CD4-positive, alpha-beta T cell treated with Interleukin-6 at 100 ng/mL for 8 hours (primary cell): ENCODE data around the gene DAAM1.

ENCODE experiments used
- DNase-seq: peaks from one replicate; pipeline ENCODE4 v3.0.0-alpha.2; 2020; ENCODE audit warnings: mixed read lengths, low spot score

Gene DAAM1

DNA sequence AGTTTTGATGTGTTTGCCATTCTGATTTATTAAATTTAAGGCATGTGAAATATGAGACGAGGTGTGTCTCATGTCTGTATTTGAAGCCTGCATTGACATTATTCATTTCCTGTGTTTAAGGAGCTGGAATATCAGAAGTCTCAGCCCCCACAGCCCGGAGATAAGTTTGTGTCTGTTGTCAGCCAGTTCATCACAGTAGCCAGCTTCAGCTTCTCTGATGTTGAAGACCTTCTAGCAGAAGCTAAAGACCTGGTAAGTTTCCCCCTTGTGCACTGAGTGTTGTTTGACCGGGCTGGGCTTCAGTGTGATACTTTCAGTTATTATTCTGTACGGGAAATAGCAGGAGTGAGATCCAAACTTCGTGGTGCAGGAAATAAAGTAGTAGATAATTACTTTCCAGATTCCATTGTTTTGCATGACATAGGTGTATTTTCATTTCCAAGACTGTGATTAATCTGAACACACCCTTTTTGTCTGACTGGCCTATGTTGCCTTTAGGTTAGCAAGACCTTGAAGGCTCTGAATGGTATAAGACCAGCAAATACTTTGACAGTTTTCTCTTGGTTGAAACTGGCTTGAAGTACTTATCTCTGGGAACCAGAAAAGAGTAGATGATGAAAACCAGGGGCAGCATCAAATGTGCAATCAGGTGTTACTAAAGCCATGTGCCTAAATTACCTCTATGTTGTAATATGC, 175.2 kb downstream of the DAAM1 start:
- DNase-seq: no peak

DNA sequence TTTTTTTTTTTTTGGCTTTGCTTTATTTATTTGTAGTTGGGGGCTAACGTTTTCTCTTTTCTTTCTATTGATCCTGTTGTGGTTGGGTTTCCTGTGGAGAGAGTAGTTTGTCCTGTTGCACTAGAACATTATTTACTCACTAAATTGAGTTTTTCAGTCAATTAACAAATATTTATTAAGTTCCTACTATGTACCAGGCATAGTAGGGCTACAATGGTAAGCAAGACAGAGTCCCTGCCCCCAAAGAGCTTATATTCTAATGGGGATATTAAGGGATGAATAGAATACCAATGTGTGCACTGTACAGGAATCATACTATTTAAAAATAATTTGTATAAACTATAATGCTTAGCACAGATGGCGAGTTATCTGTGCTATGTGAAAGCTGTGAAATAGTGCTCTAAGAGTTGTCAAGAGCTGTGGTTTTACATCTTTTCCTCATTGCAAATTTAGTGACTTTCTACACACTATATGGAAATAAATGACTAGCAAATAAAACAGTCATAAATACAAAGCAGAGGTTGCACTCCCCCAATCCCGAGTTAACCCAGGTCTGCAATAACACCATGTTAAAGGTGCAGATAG, 181.8 kb downstream of the DAAM1 start:
- DNase-seq: no peak

DNA sequence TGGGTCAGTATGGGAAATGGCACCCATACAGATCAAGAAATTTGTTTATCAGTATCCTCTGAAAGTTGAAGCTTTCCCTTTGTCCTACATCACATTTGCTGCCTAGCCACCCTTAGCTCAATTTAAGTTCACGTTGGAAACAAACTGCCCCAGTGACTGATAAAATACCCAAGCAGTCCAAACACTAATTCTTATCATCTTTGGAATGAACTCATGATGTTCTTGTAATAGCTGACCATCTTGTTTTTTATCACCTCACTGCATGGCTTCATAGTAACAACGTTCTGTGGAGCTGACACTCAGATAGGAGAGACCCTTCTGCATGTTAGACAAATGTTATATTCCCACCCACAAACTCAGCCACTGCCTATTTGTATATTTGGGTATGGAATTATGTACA, 183.3 kb downstream of the DAAM1 start:
- DNase-seq: no peak

GRCh38 chr14:59374048-59374447, 185.6 kb downstream of the DAAM1 start:
- no peak for DNase-seq

DNA sequence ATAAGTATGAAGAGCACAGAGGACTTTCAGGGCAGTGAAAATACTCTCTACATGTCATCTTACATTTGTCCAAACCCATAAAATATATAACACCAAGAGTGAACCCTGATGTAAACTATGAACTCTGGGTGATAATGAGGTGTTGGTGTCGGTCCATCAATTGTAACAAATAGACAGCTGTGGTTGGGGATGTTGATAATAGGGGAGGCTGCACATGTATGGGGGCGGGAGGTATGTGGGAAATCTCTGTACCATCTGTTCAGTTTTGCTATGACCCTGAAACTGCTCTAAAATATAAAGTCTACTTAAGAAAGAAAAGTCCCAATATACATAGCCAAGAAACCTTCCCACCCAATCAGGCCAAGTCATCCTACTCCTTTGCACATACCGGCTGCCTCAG, 188.2 kb downstream of the DAAM1 start:
- no peak for DNase-seq

DNA sequence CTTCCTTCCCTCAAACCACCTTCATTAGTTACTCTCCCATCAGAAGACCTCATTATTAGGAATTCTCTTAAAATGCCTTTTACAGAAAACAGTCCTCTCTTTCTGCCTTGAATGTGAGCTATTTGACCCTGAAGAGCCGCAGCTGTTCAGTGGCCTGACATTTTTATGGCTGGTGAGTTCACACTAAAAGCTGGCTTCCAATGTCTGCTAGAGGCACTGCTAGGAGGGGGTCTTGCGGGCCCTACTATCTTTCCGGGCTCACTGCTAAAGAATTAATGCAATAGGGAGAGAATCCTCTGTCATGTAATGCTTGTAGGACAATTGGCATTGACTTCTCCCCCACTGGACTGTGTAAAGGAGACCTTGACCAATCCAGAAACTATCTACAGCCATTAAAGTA, 189.0 kb downstream of the DAAM1 start:
- no peak for DNase-seq

DNA sequence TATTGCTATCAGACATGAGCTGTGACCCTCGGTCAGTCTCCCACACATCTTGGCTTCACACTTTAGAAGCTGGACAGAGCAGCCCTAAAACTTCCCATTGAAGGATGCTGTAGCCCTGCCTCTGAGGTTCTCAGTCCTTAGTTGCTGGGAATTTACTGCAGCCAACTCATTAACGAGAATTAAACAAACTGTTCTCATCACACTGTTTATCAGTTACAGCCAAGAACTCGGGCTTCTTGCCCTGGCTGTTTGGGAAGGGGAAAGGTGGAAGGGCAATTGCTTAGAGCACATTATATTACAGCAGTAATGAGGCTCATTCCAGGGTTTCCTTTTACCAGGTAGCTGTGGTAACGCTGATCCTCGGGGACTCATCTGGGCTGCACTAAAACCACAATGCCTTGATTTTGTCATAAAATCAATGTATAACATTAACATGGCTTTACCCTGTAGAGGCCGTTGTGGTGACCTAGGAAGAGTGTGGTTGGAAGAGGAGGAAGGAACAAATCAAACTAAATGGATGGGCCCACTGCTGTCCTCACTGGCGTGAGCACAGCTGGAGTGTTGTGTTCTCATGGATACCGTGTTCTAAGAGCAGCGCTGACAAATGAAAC, 189.6 kb downstream of the DAAM1 start:
- no peak for DNase-seq

DNA sequence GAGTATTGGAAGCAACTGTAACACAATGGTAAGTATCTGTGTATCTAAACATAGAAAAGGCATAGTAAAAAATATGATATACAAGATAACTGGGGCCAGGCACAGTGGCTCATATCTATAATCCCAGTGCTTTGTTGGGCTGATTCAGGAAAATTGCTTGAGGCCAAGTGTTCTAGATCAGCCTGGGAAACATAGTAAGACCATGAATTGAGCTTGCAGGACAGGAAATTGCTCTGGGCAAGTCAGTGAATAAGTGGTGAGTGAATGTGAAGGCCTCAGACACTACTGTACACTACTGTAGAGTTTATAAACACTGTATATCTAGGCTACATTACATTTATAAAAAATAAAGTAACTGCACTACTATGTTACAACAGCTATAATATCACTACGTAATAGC, 201.5 kb downstream of the DAAM1 start:
- no peak for DNase-seq

GRCh38 chr14:59391388-59391787, 202.9 kb downstream of the DAAM1 start:
- DNase-seq: no peak

DNA sequence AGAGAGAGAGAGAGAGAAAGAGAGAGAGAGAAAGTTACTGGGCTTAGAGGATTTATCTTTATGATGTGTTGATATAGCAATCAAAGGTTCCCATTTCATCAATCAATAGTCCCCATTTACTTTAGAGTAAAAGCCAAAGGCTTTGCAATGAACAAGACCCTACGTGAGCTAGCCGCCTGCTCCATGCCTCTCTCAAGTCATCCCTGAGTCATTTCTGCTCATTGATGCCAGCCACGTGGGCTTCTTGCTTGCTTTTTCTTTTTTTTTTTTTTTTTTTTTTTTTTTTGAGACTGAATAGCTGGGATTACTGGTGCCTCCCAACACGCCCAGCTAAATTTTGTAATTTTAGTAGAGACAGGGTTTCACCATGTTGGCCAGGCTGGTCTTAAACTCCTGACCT, 205.8 kb downstream of the DAAM1 start:
- no peak for DNase-seq

GRCh38 chr14:59395672-59396071, 207.2 kb downstream of the DAAM1 start:
- no peak for DNase-seq

GRCh38 chr14:59398841-59399240, 210.4 kb downstream of the DAAM1 start:
- no peak for DNase-seq

- DNase-seq: no peak
Measured at GRCh38 chr14:59406454-59407245, 218.2 kb downstream of the DAAM1 start.

DNA sequence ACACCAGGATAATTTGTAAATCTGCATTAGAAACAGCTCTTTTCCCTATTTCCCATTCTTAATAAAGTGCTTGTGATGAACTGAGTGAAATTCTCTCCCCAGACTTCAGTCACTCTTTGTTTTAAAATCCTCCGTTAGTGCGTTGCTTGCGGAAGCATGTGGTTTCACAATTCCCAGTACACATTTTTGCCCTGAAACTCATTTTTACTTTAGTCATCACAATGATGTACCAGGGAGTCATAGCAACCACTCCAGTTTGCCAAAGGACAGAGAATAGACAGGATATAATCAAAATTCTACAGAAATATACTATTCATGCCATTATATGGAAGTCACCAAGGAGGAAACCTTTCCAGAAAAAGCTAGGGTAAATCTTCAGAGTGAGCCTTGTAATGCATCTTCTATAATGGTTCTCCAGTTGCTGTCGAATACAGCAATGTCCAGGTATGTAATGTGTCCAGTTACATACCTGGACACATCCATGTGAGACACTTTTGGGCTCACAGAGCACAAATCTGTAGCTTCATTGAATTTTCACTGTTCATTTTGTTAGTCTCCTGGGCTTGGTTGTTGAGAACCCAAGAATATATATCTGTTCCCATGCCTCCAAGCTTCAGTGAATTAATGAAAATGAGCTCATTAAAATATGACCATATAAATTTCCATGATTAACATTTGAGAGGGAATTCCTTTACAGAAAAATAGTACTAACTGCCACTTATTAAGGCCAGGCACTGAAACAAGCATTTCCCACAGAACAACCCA, 219.0 kb downstream of the DAAM1 start:
- DNase-seq: no peak

DNA sequence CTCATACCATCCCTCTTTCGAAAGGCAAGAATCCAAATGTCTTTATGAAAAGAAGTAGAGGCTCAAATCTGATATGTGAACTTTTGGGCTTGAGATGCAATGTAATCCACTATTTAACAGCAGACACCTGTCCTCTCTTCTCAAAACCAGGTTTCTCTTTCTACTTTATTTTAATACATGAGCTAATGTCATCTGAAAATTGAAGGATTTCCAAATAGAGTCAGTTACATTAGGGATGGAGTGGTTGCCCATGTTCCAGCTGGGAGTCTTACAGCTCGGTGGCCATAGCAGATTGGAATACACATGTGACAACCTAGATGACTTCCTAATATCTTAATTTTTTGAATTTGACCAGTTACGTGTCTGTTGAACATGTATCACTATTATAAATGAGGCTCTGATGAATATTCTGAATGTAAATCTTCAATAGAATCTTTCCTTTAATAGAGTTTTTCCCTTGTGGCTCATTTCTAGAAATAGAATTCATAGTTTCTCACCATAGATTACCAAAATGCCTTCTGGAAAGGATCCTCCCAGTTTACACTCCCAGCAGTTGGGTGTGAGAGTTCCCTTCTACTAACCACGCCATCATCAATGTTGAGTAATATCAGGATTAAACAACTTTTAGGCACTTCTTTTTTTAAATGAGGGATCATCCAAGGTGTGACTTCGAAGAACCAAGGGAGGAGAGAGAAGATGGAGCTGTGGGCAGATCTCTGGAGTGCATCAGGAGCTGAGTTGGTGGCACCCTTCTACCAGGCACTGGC, 227.6 kb downstream of the DAAM1 start:
- no peak for DNase-seq

DNA sequence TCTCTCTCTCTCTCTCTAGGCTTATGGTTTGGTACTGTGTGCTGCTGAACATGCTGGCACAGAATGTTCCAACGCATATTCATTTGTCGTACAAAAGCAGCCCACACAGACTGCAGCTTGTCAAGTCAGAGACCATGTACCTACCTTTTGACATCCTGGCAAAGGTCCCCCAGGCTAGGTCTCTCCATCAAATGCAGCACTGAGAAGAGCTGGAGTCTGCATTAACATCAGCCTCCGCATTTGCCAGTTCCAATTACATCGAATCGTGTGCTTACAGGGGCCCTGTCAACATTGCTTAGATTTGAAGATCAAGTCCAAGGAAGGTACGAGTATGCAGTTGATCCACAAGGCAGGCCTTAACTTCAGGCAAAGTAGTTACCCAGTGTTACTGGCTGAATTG, 228.8 kb downstream of the DAAM1 start:
- DNase-seq: no peak

GRCh38 chr14:59419303-59419702, 230.8 kb downstream of the DAAM1 start:
- DNase-seq: no peak
